T-helper 1 cell treated with Interleukin-12 subunit alpha and Interleukin-12 subunit beta and Interleukin-4 antibody, amounts not matched to agents 30 μg/mL and 1 μg/mL, for 36 hours (primary cell): ENCODE measurements around the gene COL27A1.

ENCODE experiments used
- H3K27ac Mint-ChIP-seq: one replicate; pipeline ENCODE4 v1.8.0; 2021; ENCODE audit warnings: mild to moderate bottlenecking, mixed read lengths
- H3K27me3 Mint-ChIP-seq: one replicate; pipeline ENCODE4 v1.8.0; 2021; ENCODE audit warnings: low read depth, mixed read lengths
- H3K36me3 Mint-ChIP-seq: one replicate; pipeline ENCODE4 v1.8.0; 2021; ENCODE audit warnings: low read depth, mixed read lengths
- H3K4me1 Mint-ChIP-seq: one replicate; pipeline ENCODE4 v1.8.0; 2021; ENCODE audit warnings: low read depth, mixed read lengths
- H3K4me3 Mint-ChIP-seq: one replicate; pipeline ENCODE4 v1.8.0; 2021; ENCODE audit warnings: mild to moderate bottlenecking, moderate library complexity, mixed read lengths
- H3K9me3 Mint-ChIP-seq: one replicate; pipeline ENCODE4 v1.8.0; 2021; ENCODE audit warnings: mixed read lengths

The COL27A1 gene

GRCh38 chr9:114288193-114289091, 133.1 kb downstream of the COL27A1 start:
- Mint-ChIP-seq H3K4me3 (no peak overlapping the region), H3K9me3 (no peaks in the 10 kb centered on the region), H3K27ac (no peak overlapping the region), H3K36me3 (peaks cover 1% of the 10 kb centered on the region), H3K4me1 (peaks cover 2% of the 10 kb centered on the region), H3K27me3 (no peaks in the 10 kb centered on the region)

GRCh38 chr9:114289106-114289505, 133.8 kb downstream of the COL27A1 start:
- Mint-ChIP-seq H3K4me3 (no peak overlapping the region), H3K27ac (no peak overlapping the region), H3K36me3 (peaks cover 1% of the 10 kb centered on the region), H3K9me3 (no peaks in the 10 kb centered on the region), H3K27me3 (no peaks in the 10 kb centered on the region), H3K4me1 (peaks cover 2% of the 10 kb centered on the region)

- no peak overlapping the region for H3K4me3 Mint-ChIP-seq
- peaks cover 5% of the 10 kb centered on the region for H3K36me3 Mint-ChIP-seq
- peaks cover 2% of the 10 kb centered on the region for H3K4me1 Mint-ChIP-seq
- no peak overlapping the region for H3K27ac Mint-ChIP-seq
- no peaks in the 10 kb centered on the region for H3K27me3 Mint-ChIP-seq
- H3K9me3 Mint-ChIP-seq, result peaks cover 5% of the 10 kb centered on the region
These were observed 134.5 kb downstream of the COL27A1 start for GRCh38 chr9:114289571-114290481.

- peaks cover 11% of the 10 kb centered on the region for H3K9me3 Mint-ChIP-seq
- H3K27ac Mint-ChIP-seq, result no peak overlapping the region
- no peaks in the 10 kb centered on the region for H3K27me3 Mint-ChIP-seq
- peaks cover 7% of the 10 kb centered on the region for H3K36me3 Mint-ChIP-seq
- peaks cover 2% of the 10 kb centered on the region for H3K4me1 Mint-ChIP-seq
- no peak overlapping the region for H3K4me3 Mint-ChIP-seq
These were observed 135.2 kb downstream of the COL27A1 start for GRCh38 chr9:114290561-114290986.

- Mint-ChIP-seq H3K9me3 (peaks cover 16% of the 10 kb centered on the region), H3K4me1 (peaks cover 2% of the 10 kb centered on the region)
These were observed 135.7 kb downstream of the COL27A1 start for GRCh38 chr9:114291064-114291474.

GRCh38 chr9:114291886-114292590, 136.7 kb downstream of the COL27A1 start:
- Mint-ChIP-seq H3K36me3 (peaks cover 10% of the 10 kb centered on the region), H3K4me3 (no peak overlapping the region), H3K4me1 (peaks cover 2% of the 10 kb centered on the region), H3K9me3 (peaks cover 22% of the 10 kb centered on the region), H3K27me3 (no peaks in the 10 kb centered on the region), H3K27ac (no peak overlapping the region)

More at GRCh38 chr9:114291064-114291474, 135.7 kb downstream of the COL27A1 start:
- H3K27ac Mint-ChIP-seq, result no peak overlapping the region
- no peaks in the 10 kb centered on the region for H3K27me3 Mint-ChIP-seq
- H3K4me3 Mint-ChIP-seq, result no peak overlapping the region
- H3K36me3 Mint-ChIP-seq, result peaks cover 10% of the 10 kb centered on the region

- Mint-ChIP-seq H3K36me3 (peaks cover 10% of the 10 kb centered on the region), H3K4me1 (peaks cover 2% of the 10 kb centered on the region), H3K27me3 (no peaks in the 10 kb centered on the region), H3K27ac (no peak overlapping the region), H3K4me3 (no peak overlapping the region), H3K9me3 (peaks cover 22% of the 10 kb centered on the region)
These were observed 139.3 kb downstream of the COL27A1 start for GRCh38 chr9:114294664-114295063.

- H3K27ac Mint-ChIP-seq, result no peak overlapping the region
- no peaks in the 10 kb centered on the region for H3K4me1 Mint-ChIP-seq
- no peak overlapping the region for H3K4me3 Mint-ChIP-seq
- peaks cover 22% of the 10 kb centered on the region for H3K9me3 Mint-ChIP-seq
- peaks cover 10% of the 10 kb centered on the region for H3K36me3 Mint-ChIP-seq
- H3K27me3 Mint-ChIP-seq, result no peaks in the 10 kb centered on the region
These were observed 141.0 kb downstream of the COL27A1 start for GRCh38 chr9:114296338-114296737.

- H3K36me3 Mint-ChIP-seq, result peaks cover 7% of the 10 kb centered on the region
These were observed 144.2 kb downstream of the COL27A1 start for GRCh38 chr9:114299286-114300152.

GRCh38 chr9:114300153-114300845, 145.0 kb downstream of the COL27A1 start:
- no peaks in the 10 kb centered on the region for H3K27me3 Mint-ChIP-seq
- H3K27ac Mint-ChIP-seq, result no peak overlapping the region
- no peaks in the 10 kb centered on the region for H3K4me1 Mint-ChIP-seq
- peaks cover 12% of the 10 kb centered on the region for H3K9me3 Mint-ChIP-seq
- H3K36me3 Mint-ChIP-seq, result peaks cover 3% of the 10 kb centered on the region
- no peak overlapping the region for H3K4me3 Mint-ChIP-seq

More at GRCh38 chr9:114299286-114300152, 144.2 kb downstream of the COL27A1 start:
- H3K27ac Mint-ChIP-seq, result no peak overlapping the region
- H3K27me3 Mint-ChIP-seq, result no peaks in the 10 kb centered on the region
- H3K4me1 Mint-ChIP-seq, result no peaks in the 10 kb centered on the region
- no peak overlapping the region for H3K4me3 Mint-ChIP-seq
- peaks cover 20% of the 10 kb centered on the region for H3K9me3 Mint-ChIP-seq

- H3K4me3 Mint-ChIP-seq, result no peak overlapping the region
- H3K9me3 Mint-ChIP-seq, result peaks cover 6% of the 10 kb centered on the region
- H3K27me3 Mint-ChIP-seq, result no peaks in the 10 kb centered on the region
- H3K4me1 Mint-ChIP-seq, result no peaks in the 10 kb centered on the region
- no peaks in the 10 kb centered on the region for H3K36me3 Mint-ChIP-seq
- no peak overlapping the region for H3K27ac Mint-ChIP-seq
These were observed 145.8 kb downstream of the COL27A1 start for GRCh38 chr9:114300846-114301797.
